Peyer's patch (tissue), 4 donors: ENCODE measurements around the gene DOCK4.

ENCODE experiments used
- POLR2A ChIP-seq, 2 donors: fragments of 450-650 bp; IDR thresholded peaks; one replicate each; pipeline ENCODE4 v1.5.1; 2017; ENCODE audit warnings: antibody characterized with exemption in 2 of 2, mild to moderate bottlenecking in 2 of 2, moderate library complexity in 2 of 2
- TF ChIP-seq, protein P1 (sequence below), 6 experiments: fragments of 450-650 bp in 4 of 6; fragments of 200-600 bp in 2 of 6; sonication (generic) in 1 of 6; IDR thresholded peaks; one replicate each; pipeline ENCODE4 v1.5.1; 2017 to 2019; ENCODE audit warnings: antibody characterized with exemption in 6 of 6, mild to moderate bottlenecking in 3 of 6, moderate library complexity in 1 of 6

DNA sequence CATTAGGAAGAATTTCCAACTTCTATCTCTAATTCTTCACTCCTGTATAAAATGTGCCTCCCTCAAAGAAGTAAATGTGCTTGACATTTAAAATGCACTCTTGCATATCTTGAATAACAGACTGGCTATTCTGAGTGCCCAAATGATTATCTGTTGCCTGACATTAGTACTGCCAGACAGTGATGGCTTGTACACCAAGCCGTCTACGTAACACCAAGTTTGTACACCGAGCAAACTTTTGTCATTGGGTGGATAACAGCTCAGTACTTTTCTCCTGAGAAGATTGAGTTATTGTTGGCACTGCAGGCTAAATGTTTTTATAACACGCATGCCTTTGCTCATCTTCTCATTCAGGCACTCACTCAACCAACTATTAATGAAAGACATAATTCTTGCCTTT is 137.2 kb downstream of the DOCK4 start:
- TF ChIP-seq POLR2A (IDR thresholded peaks at IDR 0.05) = no peak
- TF ChIP-seq, protein P1, sequence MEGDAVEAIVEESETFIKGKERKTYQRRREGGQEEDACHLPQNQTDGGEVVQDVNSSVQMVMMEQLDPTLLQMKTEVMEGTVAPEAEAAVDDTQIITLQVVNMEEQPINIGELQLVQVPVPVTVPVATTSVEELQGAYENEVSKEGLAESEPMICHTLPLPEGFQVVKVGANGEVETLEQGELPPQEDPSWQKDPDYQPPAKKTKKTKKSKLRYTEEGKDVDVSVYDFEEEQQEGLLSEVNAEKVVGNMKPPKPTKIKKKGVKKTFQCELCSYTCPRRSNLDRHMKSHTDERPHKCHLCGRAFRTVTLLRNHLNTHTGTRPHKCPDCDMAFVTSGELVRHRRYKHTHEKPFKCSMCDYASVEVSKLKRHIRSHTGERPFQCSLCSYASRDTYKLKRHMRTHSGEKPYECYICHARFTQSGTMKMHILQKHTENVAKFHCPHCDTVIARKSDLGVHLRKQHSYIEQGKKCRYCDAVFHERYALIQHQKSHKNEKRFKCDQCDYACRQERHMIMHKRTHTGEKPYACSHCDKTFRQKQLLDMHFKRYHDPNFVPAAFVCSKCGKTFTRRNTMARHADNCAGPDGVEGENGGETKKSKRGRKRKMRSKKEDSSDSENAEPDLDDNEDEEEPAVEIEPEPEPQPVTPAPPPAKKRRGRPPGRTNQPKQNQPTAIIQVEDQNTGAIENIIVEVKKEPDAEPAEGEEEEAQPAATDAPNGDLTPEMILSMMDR (IDR thresholded peaks at IDR 0.05) = no peak
